GM12892 (cell line): ENCODE data around the gene HMGXB3.

Experiments used
- DNase-seq: peaks from one replicate; pipeline ENCODE4 v3.0.0; 2011; ENCODE audit not compliant: insufficient read length
- FAIRE-seq: peaks from 2 replicates; lab custom pipeline; 2011; peaks lifted over from hg19 to GRCh38; lab: Jason Lieb, UNC
- POLR2A ChIP-seq: IDR thresholded peaks from 2 replicates; pipeline ENCODE4 v1.6.1; 2011; ENCODE audit warnings: low read depth, low read length, control low read depth
- POLR2AphosphoS5 ChIP-seq: IDR thresholded peaks from 2 replicates; pipeline ENCODE4 v1.6.1; 2011; ENCODE audit warnings: low read depth, low read length, control low read depth
- TAF1 ChIP-seq: IDR thresholded peaks from 2 replicates; pipeline ENCODE4 v1.6.1; 2011; ENCODE audit warnings: low read depth, mild to moderate bottlenecking, control low read depth, low read length, borderline replicate concordance

HMGXB3 gene

GRCh38 chr5:149962601-149963300 lies 37.8 kb upstream of the HMGXB3 start:
- FAIRE-seq, result no peak
- TF ChIP-seq POLR2A (no peak), POLR2AphosphoS5 (no peak), TAF1 (no peak)
- no peak for DNase-seq

- DNase-seq (no peak), FAIRE-seq (no peak)
- TF ChIP-seq TAF1 (no peak), POLR2A (no peak), POLR2AphosphoS5 (no peak)
These were observed 36.8 kb upstream of the HMGXB3 start for GRCh38 chr5:149963729-149964128.

GRCh38 chr5:149966946-149967345 lies 33.6 kb upstream of the HMGXB3 start:
- DNase-seq, result no peak
- no peak for FAIRE-seq
- no peak for TF ChIP-seq TAF1
- TF ChIP-seq POLR2A, result no peak
- no peak for TF ChIP-seq POLR2AphosphoS5

GRCh38 chr5:149969181-149969930 lies 31.2 kb upstream of the HMGXB3 start:
- FAIRE-seq (no peak), DNase-seq (no peak)
- no peak for TF ChIP-seq POLR2A
- no peak for TF ChIP-seq POLR2AphosphoS5
- no peak for TF ChIP-seq TAF1

- no peak for FAIRE-seq
These were observed 25.1 kb upstream of the HMGXB3 start for GRCh38 chr5:149975409-149975808.

GRCh38 chr5:149979896-149980295 lies 20.6 kb upstream of the HMGXB3 start:
- no peak for TF ChIP-seq TAF1
- no peak for TF ChIP-seq POLR2AphosphoS5
- DNase-seq (no peak), FAIRE-seq (no peak)

More at GRCh38 chr5:149975409-149975808, 25.1 kb upstream of the HMGXB3 start:
- no peak for DNase-seq
- no peak for TF ChIP-seq POLR2AphosphoS5

GRCh38 chr5:149981206-149981605 lies 19.3 kb upstream of the HMGXB3 start:
- DNase-seq (no peak), FAIRE-seq (no peak)
- no peak for TF ChIP-seq POLR2AphosphoS5
- no peak for TF ChIP-seq POLR2A
- no peak for TF ChIP-seq TAF1

- TF ChIP-seq TAF1, result no peak
- TF ChIP-seq POLR2AphosphoS5, result no peak
- TF ChIP-seq POLR2A, result no peak
- DNase-seq, result no peak
- FAIRE-seq, result no peak
These were observed 18.0 kb upstream of the HMGXB3 start for GRCh38 chr5:149982505-149982904.

- no peak for DNase-seq
- TF ChIP-seq POLR2AphosphoS5 (no peak), POLR2A (no peak), TAF1 (no peak)
- FAIRE-seq, result no peak
These were observed 12.4 kb upstream of the HMGXB3 start for GRCh38 chr5:149988126-149988525.

- FAIRE-seq, result peak; percentile 89
- peak; percentile 28 for DNase-seq
- TF ChIP-seq TAF1, result no peak
- TF ChIP-seq POLR2A, result no peak
- TF ChIP-seq POLR2AphosphoS5, result no peak
These were observed 9.8 kb upstream of the HMGXB3 start for GRCh38 chr5:149990518-149991376.

GRCh38 chr5:149993471-149993870 lies 7.1 kb upstream of the HMGXB3 start:
- no peak for DNase-seq
- no peak for FAIRE-seq
- TF ChIP-seq POLR2AphosphoS5, result no peak
